HG02973 (cell line): ENCODE measurements around the gene RPL19.
A peak's percentile ranks its signal among the peaks of the same experiment; 100 is the strongest.
"Not testable (repeated sequence)": the region's sequence is repeated elsewhere in the genome, so short reads cannot be mapped to it uniquely, and the experiment has no call there.

ENCODE experiments used
- ATAC-seq: cut with Tn5 transposase; IDR thresholded peaks from one replicate; pipeline ENCODE4 v1.9.1; 2021; ENCODE audit warnings: moderate library complexity; ENCODE audit not compliant: unreplicated experiment

Gene RPL19

GRCh38 chr17:39200070-39200879 lies at the start of gene RPL19:
RPL19 (plus strand) TSS chr17:39200283; CDS start chr17:39200345, 62 bp downstream.
- ATAC-seq = peak; percentile 41

GRCh38 chr17:39150795-39151149 lies 49.3 kb upstream of the RPL19 start:
- ATAC-seq = no peak

GRCh38 chr17:39151150-39151942 lies 48.7 kb upstream of the RPL19 start, which contains the start of gene PLXDC1:
PLXDC1 (minus strand) TSS chr17:39151637; CDS start chr17:39151437, 200 bp downstream.
- no peak for ATAC-seq

- no peak for ATAC-seq
Measured at GRCh38 chr17:39151943-39152818, 47.9 kb upstream of the RPL19 start.

- ATAC-seq = peak; percentile 53
Measured at GRCh38 chr17:39153599-39154051, 46.5 kb upstream of the RPL19 start.

GRCh38 chr17:39155654-39156053 lies 44.4 kb upstream of the RPL19 start:
- no peak for ATAC-seq

- ATAC-seq = no peak
Measured at GRCh38 chr17:39156491-39156890, 43.6 kb upstream of the RPL19 start.

- ATAC-seq = no peak
Measured at GRCh38 chr17:39158623-39159022, 41.5 kb upstream of the RPL19 start.

- ATAC-seq = no peak
Measured at GRCh38 chr17:39161962-39162361, 38.1 kb upstream of the RPL19 start.

- peak; percentile 81 for ATAC-seq
Measured at GRCh38 chr17:39164675-39165143, 35.4 kb upstream of the RPL19 start.

- ATAC-seq = no peak
Measured at GRCh38 chr17:39165178-39165840, 34.8 kb upstream of the RPL19 start.

GRCh38 chr17:39165841-39166349 lies 34.2 kb upstream of the RPL19 start, which contains the start of gene ARL5C:
ARL5C (minus strand) TSS chr17:39166161; CDS start chr17:39165760, 401 bp downstream.
- ATAC-seq = no peak

GRCh38 chr17:39166437-39167335 lies 33.4 kb upstream of the RPL19 start:
- no peak for ATAC-seq

GRCh38 chr17:39167476-39167875 lies 32.6 kb upstream of the RPL19 start:
- ATAC-seq = no peak

- ATAC-seq = not testable (repeated sequence)
Measured at GRCh38 chr17:39168503-39168902, 31.6 kb upstream of the RPL19 start.

GRCh38 chr17:39169101-39169500 lies 31.0 kb upstream of the RPL19 start:
- no peak for ATAC-seq

GRCh38 chr17:39169518-39169917 lies 30.6 kb upstream of the RPL19 start:
- no peak for ATAC-seq

- ATAC-seq = no peak
Measured at GRCh38 chr17:39170109-39170508, 30.0 kb upstream of the RPL19 start.

- ATAC-seq = no peak
Measured at GRCh38 chr17:39170558-39170957, 29.5 kb upstream of the RPL19 start.
